Caco-2 (cell line): Measurements from ENCODE around the gene EMSY. TPM values are rescaled to one million over a fixed set of nuclear protein-coding genes. Genes with fewer than 3 reads are reported as not detected.
A peak's percentile ranks its signal among the peaks of the same experiment; 100 is the strongest.
"Not testable (repeated sequence)": the region's sequence is repeated elsewhere in the genome, so short reads cannot be mapped to it uniquely, and the experiment has no call there.

Experiments
- BruUV-seq: library from RNA; stranded (reverse); fragments of 400-500 nt; replicated peaks from 2 replicates; lab custom pipeline; 2021; lab: Mats Ljungman, UMichigan
- CTCF ChIA-PET: fragments of 300-600 bp; sonication (Branson Sonifier 250); formaldehyde crosslinking; loops from one replicate; lab custom pipeline; 2022; ENCODE audit warnings: antibody characterized with exemption; lab: Charles Lee
- POLR2A ChIA-PET: fragments of 300-600 bp; sonication (Branson Sonifier 250); formaldehyde crosslinking; loops from one replicate; lab custom pipeline; 2022; ENCODE audit warnings: antibody characterized with exemption; lab: Charles Lee
- DNase-seq, 2 experiments: peaks; one replicate each; pipeline versions ENCODE4 v3.0.0 to v3.0.0-alpha.2; 2020 to 2022
- H3K27me3 ChIP-seq: replicated peaks from 2 replicates; pipeline ENCODE4 v1.6.0; 2011; ENCODE audit warnings: low read length; ENCODE audit not compliant: control insufficient read depth, insufficient read depth
- H3K36me3 ChIP-seq: 2 replicates; pipeline ENCODE4 v1.5.1; 2011; ENCODE audit warnings: low read length; ENCODE audit not compliant: control insufficient read depth, insufficient read depth
- H3K4me1 ChIP-seq: fragments of 250-450 bp; sonication (Bioruptor Pico); 2 replicates; pipeline ENCODE4 v1.5.1; 2020; ENCODE audit warnings: mild to moderate bottlenecking
- H3K4me3 ChIP-seq: 2 replicates; pipeline ENCODE4 v1.5.1; 2011; ENCODE audit warnings: low read depth, mild to moderate bottlenecking, control low read depth, low read length
- H3K9me3 ChIP-seq: fragments of 250-450 bp; sonication (Bioruptor Pico); 2 replicates; pipeline ENCODE4 v1.5.1; 2020; ENCODE audit warnings: mild to moderate bottlenecking, moderate library complexity
- H3K27ac Mint-ChIP-seq: one replicate; pipeline ENCODE4 v1.8.0; 2022; ENCODE audit warnings: mixed read lengths; ENCODE audit not compliant: unreplicated experiment
- H3K27me3 Mint-ChIP-seq: one replicate; pipeline ENCODE4 v1.8.0; 2022; ENCODE audit warnings: mixed read lengths; ENCODE audit not compliant: insufficient read depth, unreplicated experiment
- H3K36me3 Mint-ChIP-seq: one replicate; pipeline ENCODE4 v1.8.0; 2022; ENCODE audit warnings: mild to moderate bottlenecking, mixed read lengths; ENCODE audit not compliant: insufficient read depth, unreplicated experiment
- H3K4me1 Mint-ChIP-seq: one replicate; pipeline ENCODE4 v1.8.0; 2022; ENCODE audit warnings: low read depth, mixed read lengths; ENCODE audit not compliant: unreplicated experiment
- H3K4me3 Mint-ChIP-seq: one replicate; pipeline ENCODE4 v1.8.0; 2022; ENCODE audit warnings: mild to moderate bottlenecking, moderate library complexity, mixed read lengths; ENCODE audit not compliant: unreplicated experiment
- H3K9me3 Mint-ChIP-seq: one replicate; pipeline ENCODE4 v1.8.0; 2022; ENCODE audit warnings: mixed read lengths; ENCODE audit not compliant: unreplicated experiment
- intact Hi-C: fragments of 100-400 bp; cut with micrococcal nuclease; formaldehyde crosslinking; loops from one replicate; pipeline ENCODE4 v1.10.0; 2022; ENCODE audit not compliant: unreplicated experiment
- total RNA-seq: library from RNA; stranded (reverse); gene quantifications from 2 replicates; pipeline ENCODE4 v1.2.3, GENCODE V29; 2022
- TF ChIP-seq, protein P1 (sequence below), 2 experiments: fragments of 200-600 bp in 1 of 2; IDR thresholded peaks; 1 replicate in 1 of 2; 2 replicates in 1 of 2; pipeline versions ENCODE4 v1.5.1 to v1.8.0; 2011 to 2022; ENCODE audit warnings: antibody characterized with exemption in 1 of 2, control low read depth in 1 of 2, inconsistent platforms in 1 of 2, low read depth in 1 of 2, low read length in 1 of 2, mild to moderate bottlenecking in 1 of 2, moderate library complexity in 1 of 2; ENCODE audit not compliant: insufficient read depth in 1 of 2, severe bottlenecking in 1 of 2, unreplicated experiment in 1 of 2

The EMSY gene
- total RNA-seq, 1 experiment from 2014 or later: 43.6 TPM

DNA sequence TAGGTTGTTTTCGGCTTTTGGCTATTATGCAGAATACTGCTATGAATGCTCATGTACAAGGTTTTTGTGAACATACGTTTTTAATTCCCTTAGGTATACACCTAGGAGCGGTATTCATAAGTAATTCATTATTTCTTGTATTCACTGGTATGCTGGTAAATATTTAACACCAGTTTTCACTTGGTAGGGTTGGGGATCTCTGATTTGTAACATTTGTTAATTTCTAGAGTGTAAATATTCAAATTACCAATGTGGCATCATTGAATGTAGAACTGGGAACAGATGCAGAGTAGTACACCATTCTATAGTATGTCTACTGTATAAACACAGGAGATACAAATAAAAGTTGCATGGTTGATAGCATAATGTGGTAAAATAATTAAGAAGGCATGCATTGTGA is 47.4 kb upstream of the EMSY start:
- Histone ChIP-seq H3K4me1 (0 out of 2 replicates have a peak, but pooled peaks cover 3% of the 10 kb centered on the region), H3K36me3 (no peaks in the 10 kb centered on the region), H3K27me3 (no peaks in the 10 kb centered on the region), H3K9me3 (no peaks in the 10 kb centered on the region), H3K4me3 (no peak overlapping the region)
- ChIA-PET CTCF (no interaction called here), POLR2A (no interaction called here)
- intact Hi-C loops: no loop called here
- no peaks in the 10 kb centered on the region for H3K9me3 Mint-ChIP-seq
- TF ChIP-seq, protein P1, sequence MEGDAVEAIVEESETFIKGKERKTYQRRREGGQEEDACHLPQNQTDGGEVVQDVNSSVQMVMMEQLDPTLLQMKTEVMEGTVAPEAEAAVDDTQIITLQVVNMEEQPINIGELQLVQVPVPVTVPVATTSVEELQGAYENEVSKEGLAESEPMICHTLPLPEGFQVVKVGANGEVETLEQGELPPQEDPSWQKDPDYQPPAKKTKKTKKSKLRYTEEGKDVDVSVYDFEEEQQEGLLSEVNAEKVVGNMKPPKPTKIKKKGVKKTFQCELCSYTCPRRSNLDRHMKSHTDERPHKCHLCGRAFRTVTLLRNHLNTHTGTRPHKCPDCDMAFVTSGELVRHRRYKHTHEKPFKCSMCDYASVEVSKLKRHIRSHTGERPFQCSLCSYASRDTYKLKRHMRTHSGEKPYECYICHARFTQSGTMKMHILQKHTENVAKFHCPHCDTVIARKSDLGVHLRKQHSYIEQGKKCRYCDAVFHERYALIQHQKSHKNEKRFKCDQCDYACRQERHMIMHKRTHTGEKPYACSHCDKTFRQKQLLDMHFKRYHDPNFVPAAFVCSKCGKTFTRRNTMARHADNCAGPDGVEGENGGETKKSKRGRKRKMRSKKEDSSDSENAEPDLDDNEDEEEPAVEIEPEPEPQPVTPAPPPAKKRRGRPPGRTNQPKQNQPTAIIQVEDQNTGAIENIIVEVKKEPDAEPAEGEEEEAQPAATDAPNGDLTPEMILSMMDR (IDR thresholded peaks at IDR 0.05; ENCODE audit: insufficient read depth in 1 of 2, low read depth in 1 of 2, low read length in 1 of 2, severe bottlenecking in 1 of 2, unreplicated experiment in 1 of 2): no peak
- BruUV-seq: no TSS peak
- no peak overlapping the region for H3K27ac Mint-ChIP-seq
- H3K27me3 Mint-ChIP-seq: no peaks in the 10 kb centered on the region
- H3K4me1 Mint-ChIP-seq: peaks cover 13% of the 10 kb centered on the region
- H3K4me3 Mint-ChIP-seq: no peak overlapping the region
- H3K36me3 Mint-ChIP-seq: peaks cover 5% of the 10 kb centered on the region
- DNase-seq: no peak

DNA sequence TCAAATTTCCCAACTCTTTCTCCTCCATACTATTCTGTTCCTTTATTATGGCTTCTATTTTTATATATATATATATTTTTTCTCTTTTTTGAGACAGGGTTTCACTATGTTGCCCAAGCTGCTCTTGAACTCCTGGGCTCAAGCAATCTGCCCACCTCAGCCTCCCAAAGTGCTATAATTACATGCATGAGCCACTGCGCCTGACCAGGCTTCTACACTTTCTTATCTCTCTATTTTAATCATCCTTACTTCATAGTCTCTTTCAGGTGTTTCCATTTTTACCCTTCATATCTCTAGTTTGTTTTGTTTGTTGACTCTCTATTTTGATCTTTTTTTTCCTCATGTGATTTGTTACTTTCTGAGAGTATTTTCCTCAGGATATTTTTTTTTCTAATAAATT is 43.9 kb upstream of the EMSY start:
- CTCF ChIA-PET: no interaction called here
- intact Hi-C loops: no loop called here
- H3K27me3 ChIP-seq: no peaks in the 10 kb centered on the region
- no TSS peak for BruUV-seq
- Mint-ChIP-seq H3K27me3 (no peaks in the 10 kb centered on the region), H3K4me1 (peaks cover 13% of the 10 kb centered on the region), H3K36me3 (no peaks in the 10 kb centered on the region), H3K9me3 (no peaks in the 10 kb centered on the region), H3K4me3 (no peak overlapping the region), H3K27ac (peak overlapping the region; percentile 8)
- H3K9me3 ChIP-seq: no peaks in the 10 kb centered on the region
- POLR2A ChIA-PET: no interaction called here
- H3K4me1 ChIP-seq: 0 out of 2 replicates have a peak, but pooled peaks cover 3% of the 10 kb centered on the region
- TF ChIP-seq, protein P1 (IDR thresholded peaks at IDR 0.05; ENCODE audit: insufficient read depth in 1 of 2, low read depth in 1 of 2, low read length in 1 of 2, severe bottlenecking in 1 of 2, unreplicated experiment in 1 of 2): no peak
- H3K36me3 ChIP-seq: no peaks in the 10 kb centered on the region
- no peak overlapping the region for H3K4me3 ChIP-seq
- no peak for DNase-seq

DNA sequence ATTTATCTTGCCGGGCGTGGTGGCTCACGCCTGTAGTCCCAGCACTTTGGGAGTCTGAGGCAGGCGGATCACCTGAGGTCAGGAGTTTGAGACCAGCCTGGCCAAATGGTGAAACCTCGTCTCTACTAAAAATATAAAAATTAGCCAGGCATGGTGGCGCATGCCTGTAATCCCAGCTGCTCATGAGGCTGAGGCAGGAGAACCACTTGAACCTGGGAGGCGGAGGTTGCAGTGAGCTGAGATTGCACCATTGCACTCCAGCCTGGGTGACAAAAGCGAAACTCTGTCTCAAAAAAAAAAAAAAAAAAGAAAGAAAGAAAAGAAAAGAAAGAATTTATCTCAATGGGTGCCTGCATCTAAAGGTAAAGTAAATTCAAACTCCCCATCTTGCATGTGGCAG is 43.3 kb upstream of the EMSY start:
- POLR2A ChIA-PET, H3K4me1 ChIP-seq, CTCF ChIA-PET, H3K9me3 Mint-ChIP-seq, H3K27me3 ChIP-seq, DNase-seq, intact Hi-C loops, H3K27me3 Mint-ChIP-seq, H3K27ac Mint-ChIP-seq, H3K36me3 Mint-ChIP-seq, H3K36me3 ChIP-seq, H3K9me3 ChIP-seq, H3K4me3 Mint-ChIP-seq, H3K4me3 ChIP-seq, BruUV-seq: not testable (repeated sequence)
- peaks cover 13% of the 10 kb centered on the region for H3K4me1 Mint-ChIP-seq

DNA sequence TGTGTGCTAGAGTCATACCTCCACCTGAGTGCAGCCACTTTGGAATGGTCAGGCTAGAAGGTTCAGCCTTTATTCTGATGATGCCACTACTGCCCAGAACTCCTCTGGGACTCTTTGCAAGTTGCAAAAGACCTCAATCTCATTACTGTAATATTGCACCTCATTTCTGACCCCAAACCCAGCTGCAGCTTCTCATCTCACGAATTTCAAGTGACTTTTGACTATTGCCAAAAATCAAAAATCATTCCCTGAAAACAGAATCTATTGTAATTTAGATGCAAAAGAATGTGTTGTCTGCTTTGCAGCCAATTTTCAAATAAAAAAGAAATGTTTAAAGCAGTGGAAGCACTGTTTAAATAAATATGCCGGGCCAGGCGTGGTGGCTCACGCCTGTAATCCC is 38.5 kb upstream of the EMSY start:
- intact Hi-C loops: no loop called here
- TF ChIP-seq, protein P1 (IDR thresholded peaks at IDR 0.05; ENCODE audit: insufficient read depth in 1 of 2, low read depth in 1 of 2, low read length in 1 of 2, severe bottlenecking in 1 of 2, unreplicated experiment in 1 of 2): no peak
- H3K4me3 ChIP-seq: no peak overlapping the region
- Mint-ChIP-seq H3K4me3 (no peak overlapping the region), H3K27ac (no peak overlapping the region), H3K27me3 (no peaks in the 10 kb centered on the region), H3K4me1 (peaks cover 6% of the 10 kb centered on the region), H3K36me3 (no peaks in the 10 kb centered on the region), H3K9me3 (no peaks in the 10 kb centered on the region)
- no peaks in the 10 kb centered on the region for H3K9me3 ChIP-seq
- DNase-seq: no peak
- BruUV-seq: no TSS peak
- no peaks in the 10 kb centered on the region for H3K36me3 ChIP-seq
- no peaks in the 10 kb centered on the region for H3K27me3 ChIP-seq
- ChIA-PET CTCF (no interaction called here), POLR2A (interaction anchor here (1.0 kb wide), 1 partner anchor 25 kb away, joined by 3 read pairs; the partner anchor contains the start of genes GVQW3 and THAP12)
- H3K4me1 ChIP-seq: 0 out of 2 replicates have a peak, but pooled peaks cover under 1% of the 10 kb centered on the region
